GM12874 (cell line): ENCODE data around the gene EPG5.

Source experiments
- TF ChIP-seq, protein P1 (sequence below): IDR thresholded peaks from 2 replicates; pipeline ENCODE4 v1.5.1; 2011; ENCODE audit warnings: low read depth, mild to moderate bottlenecking, control low read depth, low read length, moderate library complexity; ENCODE audit not compliant: insufficient read depth

Gene EPG5

DNA sequence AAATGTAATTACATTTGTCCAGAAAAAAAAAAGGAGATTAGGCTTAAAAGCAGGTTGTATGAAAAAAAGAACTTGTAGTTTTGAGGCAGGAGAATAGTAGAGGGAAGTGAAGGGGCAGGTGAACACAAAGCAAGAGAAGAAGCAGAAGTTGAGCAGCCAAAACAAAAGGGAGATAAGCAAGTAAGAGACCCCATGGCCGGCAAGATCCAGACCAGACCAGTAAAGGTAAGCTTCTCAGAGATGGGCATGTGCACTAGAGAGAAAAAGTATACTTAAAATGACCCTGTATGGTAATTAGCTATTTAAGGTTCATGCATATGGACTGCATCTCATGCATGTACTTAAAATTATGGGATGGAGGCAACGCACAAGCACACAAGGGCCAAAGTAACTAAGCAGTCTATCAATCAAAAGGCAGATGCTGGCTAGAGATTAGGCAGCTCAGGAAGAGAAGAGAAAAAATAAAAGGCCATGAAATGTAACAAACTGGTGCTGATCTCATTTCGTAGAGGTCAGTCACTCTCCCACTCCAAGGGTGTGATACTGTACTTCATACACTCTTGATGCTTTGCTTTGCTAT is 132.0 kb downstream of the EPG5 start:
- TF ChIP-seq, protein P1, sequence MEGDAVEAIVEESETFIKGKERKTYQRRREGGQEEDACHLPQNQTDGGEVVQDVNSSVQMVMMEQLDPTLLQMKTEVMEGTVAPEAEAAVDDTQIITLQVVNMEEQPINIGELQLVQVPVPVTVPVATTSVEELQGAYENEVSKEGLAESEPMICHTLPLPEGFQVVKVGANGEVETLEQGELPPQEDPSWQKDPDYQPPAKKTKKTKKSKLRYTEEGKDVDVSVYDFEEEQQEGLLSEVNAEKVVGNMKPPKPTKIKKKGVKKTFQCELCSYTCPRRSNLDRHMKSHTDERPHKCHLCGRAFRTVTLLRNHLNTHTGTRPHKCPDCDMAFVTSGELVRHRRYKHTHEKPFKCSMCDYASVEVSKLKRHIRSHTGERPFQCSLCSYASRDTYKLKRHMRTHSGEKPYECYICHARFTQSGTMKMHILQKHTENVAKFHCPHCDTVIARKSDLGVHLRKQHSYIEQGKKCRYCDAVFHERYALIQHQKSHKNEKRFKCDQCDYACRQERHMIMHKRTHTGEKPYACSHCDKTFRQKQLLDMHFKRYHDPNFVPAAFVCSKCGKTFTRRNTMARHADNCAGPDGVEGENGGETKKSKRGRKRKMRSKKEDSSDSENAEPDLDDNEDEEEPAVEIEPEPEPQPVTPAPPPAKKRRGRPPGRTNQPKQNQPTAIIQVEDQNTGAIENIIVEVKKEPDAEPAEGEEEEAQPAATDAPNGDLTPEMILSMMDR = no peak

DNA sequence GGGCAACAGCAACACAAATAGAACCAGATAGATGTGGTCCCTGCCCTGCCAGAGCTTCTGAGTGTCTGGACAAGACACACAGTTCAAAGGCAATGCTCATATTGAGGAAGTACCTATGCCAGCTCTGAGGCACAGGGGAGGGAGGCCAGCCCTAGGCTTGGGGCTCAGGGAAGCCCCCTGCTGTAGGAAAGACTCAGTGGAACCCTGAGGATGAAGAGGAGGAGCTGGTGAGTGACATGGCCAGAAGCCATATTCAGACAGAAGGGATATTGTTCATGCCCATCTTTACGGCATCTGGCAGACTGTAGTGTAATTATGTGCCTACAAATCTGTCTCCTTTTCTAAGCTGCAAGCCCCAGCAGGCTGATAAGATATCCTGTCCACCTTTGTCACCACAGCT is 132.8 kb downstream of the EPG5 start:
- TF ChIP-seq, protein P1 = no peak

DNA sequence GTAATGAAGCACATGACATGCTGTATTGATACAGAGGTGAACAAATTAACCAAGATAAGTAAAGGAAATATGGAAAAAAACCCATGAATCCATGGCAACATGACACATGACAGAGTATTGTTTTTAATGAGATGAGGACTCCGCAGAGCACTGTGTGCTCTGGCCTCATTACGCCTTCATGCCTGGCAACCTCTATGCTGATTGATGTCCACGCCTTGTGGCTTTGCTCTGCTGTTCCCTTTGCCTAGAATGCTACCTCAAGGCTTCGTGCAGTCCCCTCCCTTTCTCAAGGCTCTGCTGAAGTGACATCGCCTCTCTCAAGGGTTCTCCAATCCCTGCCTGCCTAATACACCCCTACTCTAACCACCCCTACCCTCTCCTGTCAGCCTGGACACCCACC is 133.3 kb downstream of the EPG5 start:
- TF ChIP-seq, protein P1 = no peak

DNA sequence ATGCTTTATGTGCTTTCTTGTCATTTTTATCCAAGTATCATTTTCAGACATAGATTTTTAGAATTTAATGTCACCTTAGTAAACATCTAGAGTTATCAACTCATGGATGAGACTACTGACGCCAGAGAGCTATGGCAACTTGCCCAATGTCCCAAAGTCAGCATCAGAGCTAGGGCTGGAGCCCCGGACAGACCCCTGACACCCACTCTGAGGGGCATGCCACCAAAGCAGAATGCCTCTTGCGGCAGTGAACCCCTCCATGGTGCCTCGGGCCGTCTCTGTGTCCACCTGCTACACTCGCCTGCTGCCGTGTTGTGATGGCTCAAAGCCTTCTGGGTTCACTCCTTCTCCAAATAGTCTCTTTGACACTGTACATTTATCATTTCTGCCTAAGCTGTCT is 136.2 kb downstream of the EPG5 start:
- TF ChIP-seq, protein P1 = no peak

DNA sequence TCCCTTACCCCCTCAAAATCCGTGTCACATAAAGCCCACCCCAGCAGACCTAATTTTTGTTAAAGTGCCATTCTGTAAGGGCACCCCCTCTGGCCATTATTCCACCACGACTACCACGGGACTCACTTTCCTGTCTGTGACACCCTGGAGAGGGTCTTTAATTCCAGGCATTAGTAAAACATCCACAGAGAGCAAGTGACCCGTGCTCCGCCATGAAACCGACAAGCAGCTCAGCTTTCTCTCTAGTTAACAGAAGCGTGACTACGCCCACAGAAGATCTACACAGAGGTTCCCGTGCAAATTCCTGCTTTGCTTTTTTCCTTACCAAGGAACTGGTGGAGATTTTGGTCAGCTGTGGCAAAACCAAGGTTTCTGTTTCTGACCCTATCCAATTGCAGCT is 137.3 kb downstream of the EPG5 start:
- TF ChIP-seq, protein P1 = no peak

DNA sequence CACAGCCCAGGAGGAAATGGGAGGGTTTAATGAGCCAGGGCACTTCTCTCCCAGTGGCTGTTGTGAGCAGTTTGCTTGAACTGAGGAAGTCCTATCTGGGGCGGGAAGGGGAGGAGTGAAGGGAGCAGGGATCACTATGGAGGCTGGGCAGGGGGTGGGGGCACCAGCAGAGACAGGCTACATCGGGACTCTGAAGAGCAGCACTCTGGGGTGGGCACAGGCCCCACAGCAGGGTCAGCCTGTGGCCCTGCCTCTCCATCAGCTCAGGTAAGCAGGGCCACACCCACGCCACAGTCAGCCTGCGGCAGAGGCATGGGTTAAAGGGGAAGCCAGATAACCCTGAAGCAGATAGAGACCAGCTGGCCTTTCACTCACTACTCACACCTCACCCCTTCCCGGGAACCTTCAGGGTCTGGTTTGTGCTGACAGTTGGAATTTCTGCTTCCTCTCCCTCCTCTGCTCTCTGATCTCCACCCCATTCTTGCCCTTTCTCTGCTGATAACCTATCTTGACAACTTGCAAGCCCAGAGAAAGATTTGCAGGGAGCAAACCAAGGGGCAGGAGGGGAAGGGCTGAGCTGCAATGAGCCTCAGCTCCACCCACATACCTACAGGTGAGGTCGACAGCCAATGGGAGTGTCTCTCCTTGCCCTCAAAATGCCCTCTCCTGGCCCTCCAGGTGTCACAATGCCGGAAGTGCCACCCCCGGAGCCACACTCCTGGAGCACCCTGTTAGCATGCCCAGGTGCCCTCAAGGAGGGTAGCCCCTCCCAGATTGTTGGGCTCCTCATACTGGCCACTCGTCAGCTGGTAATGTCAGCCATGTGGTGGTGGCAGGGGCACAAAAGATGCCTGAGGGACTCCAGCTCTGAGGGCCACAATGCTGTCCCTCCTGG is 138.0 kb downstream of the EPG5 start:
- TF ChIP-seq, protein P1 = no peak

DNA sequence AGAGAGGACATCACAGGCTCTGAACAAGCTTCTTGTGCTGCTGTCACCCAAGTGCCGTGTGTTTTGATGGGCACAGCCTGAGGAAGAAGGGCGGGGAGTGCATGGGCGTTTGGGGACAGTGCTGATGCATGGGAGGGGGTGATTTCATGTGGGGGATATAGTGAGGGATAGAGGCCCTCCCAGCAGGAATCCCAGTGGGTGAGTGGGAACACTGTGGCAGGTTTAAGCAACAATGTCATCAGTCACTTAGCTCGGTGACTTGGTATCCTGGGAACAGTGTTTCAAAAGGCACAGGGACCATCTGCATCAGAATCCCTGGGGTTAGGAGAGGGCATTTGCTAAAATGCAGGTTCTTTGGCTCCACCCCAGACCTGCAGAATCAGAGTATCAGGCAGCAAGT is 141.0 kb downstream of the EPG5 start:
- TF ChIP-seq, protein P1 = no peak
